Measurements from ENCODE around the gene SLC30A1. TPM values are rescaled to one million over a fixed set of nuclear protein-coding genes. Genes with fewer than 3 reads are reported as not detected.
A peak's percentile ranks its signal among the peaks of the same experiment; 100 is the strongest.

SLC30A1 gene
- total and polyA plus RNA-seq, 10 of the 15 experiments (the other 5 are each of a cell fraction or from before 2014, with no cell fraction given): 3.5 to 14.1 (median 8.8) TPM

GRCh38 chr1:211578640-211579439 is at the start of gene SLC30A1 (continued):
- TF ChIP-seq MAX (IDR thresholded peaks at IDR 0.05; ENCODE audit: low read depth, low read length): no peak
- no peak for TF ChIP-seq CUX1 (IDR thresholded peaks at IDR 0.05; ENCODE audit: insufficient replicate concordance, low read depth, low read length)
- no peak for TF ChIP-seq SMC3 (IDR thresholded peaks at IDR 0.05; ENCODE audit: borderline replicate concordance, low read length)
- no peak for TF ChIP-seq SPI1 (IDR thresholded peaks at IDR 0.05; ENCODE audit: borderline replicate concordance, insufficient read depth, low read depth, low read length)
- peak; percentile 77 for TF ChIP-seq GATAD2B (conservative IDR thresholded peaks at IDR 0.05; ENCODE audit: low read depth)
- peak; percentile 64; the same call in 1 of the 2 replicates for TF ChIP-seq ZNF217 (IDR thresholded peaks at IDR 0.05)
- TF ChIP-seq BHLHE40 (IDR thresholded peaks at IDR 0.05; ENCODE audit: borderline replicate concordance in 1 of 2, low read depth in 2 of 2, low read length in 1 of 2): peak; percentile 61 to 78; a peak in 2 of 4 replicates
- TF ChIP-seq RFX5 (IDR thresholded peaks at IDR 0.05; ENCODE audit: low read depth, low read length): peak; percentile 91
- 0 out of 2 replicates have a peak, but pooled peaks have one; percentile 39 for TF ChIP-seq CBFB (IDR thresholded peaks at IDR 0.05; ENCODE audit: low read depth)
- TF ChIP-seq PAX8 (IDR thresholded peaks at IDR 0.05): no peak
- TF ChIP-seq EED (IDR thresholded peaks at IDR 0.05; ENCODE audit: low read depth): no peak
- no peak for TF ChIP-seq RCOR1 (conservative IDR thresholded peaks at IDR 0.05; ENCODE audit: low read depth, low read length)
- peak; percentile 68 for TF ChIP-seq RB1 (IDR thresholded peaks at IDR 0.05; ENCODE audit: borderline replicate concordance)
- peak; percentile 91 for TF ChIP-seq POLR2A (IDR thresholded peaks at IDR 0.05; ENCODE audit: low read depth, low read length)
- TF ChIP-seq NFYA (IDR thresholded peaks at IDR 0.05; ENCODE audit: borderline replicate concordance, low read depth, low read length): no peak
- TF ChIP-seq NFXL1 (IDR thresholded peaks at IDR 0.05; ENCODE audit: borderline replicate concordance): no peak
- TF ChIP-seq EGR1 (IDR thresholded peaks at IDR 0.05; ENCODE audit: borderline replicate concordance in 1 of 2, low read depth in 2 of 2, low read length in 2 of 2): no peak
- TF ChIP-seq SMARCA5 (IDR thresholded peaks at IDR 0.05): peak; percentile 96
- no peak for TF ChIP-seq IRF5 (IDR thresholded peaks at IDR 0.05; ENCODE audit: borderline replicate concordance)
- no peak for TF ChIP-seq ZSCAN29 (IDR thresholded peaks at IDR 0.05)
- TF ChIP-seq BCL3 (IDR thresholded peaks at IDR 0.05; ENCODE audit: borderline replicate concordance, insufficient read depth, low read depth, low read length, poor library complexity, severe bottlenecking): peak; percentile 14
- TF ChIP-seq GABPA (IDR thresholded peaks at IDR 0.05; ENCODE audit: low read depth): no peak
- no peak for TF ChIP-seq MTA3 (IDR thresholded peaks at IDR 0.05; ENCODE audit: borderline replicate concordance, low read length)
